ENCODE measurements around the gene SLC12A7. TPM values are rescaled to one million over a fixed set of nuclear protein-coding genes. Genes with fewer than 3 reads are reported as not detected.

The SLC12A7 gene
- total RNA-seq, 1 donor from 2014 or later = 24.5 TPM

GRCh38 chr5:1144638-1145396 is 33.0 kb upstream of the SLC12A7 start:
- DNase-seq (ENCODE audit: low spot score) = no peak
- H3K9me3 Mint-ChIP-seq (ENCODE audit: unreplicated experiment) = no peaks in the 10 kb centered on the region
- H3K27me3 Mint-ChIP-seq (ENCODE audit: unreplicated experiment) = peaks cover 5% of the 10 kb centered on the region
- H3K4me1 Mint-ChIP-seq (ENCODE audit: unreplicated experiment) = peaks cover 18% of the 10 kb centered on the region
- no peaks in the 10 kb centered on the region for H3K36me3 Mint-ChIP-seq (ENCODE audit: low read depth, unreplicated experiment)
- no peak overlapping the region for H3K4me3 Mint-ChIP-seq (ENCODE audit: unreplicated experiment)
- TF ChIP-seq CTCF (IDR thresholded peaks at IDR 0.05; ENCODE audit: unreplicated experiment) = no peak
- no peak overlapping the region for H3K27ac Mint-ChIP-seq (ENCODE audit: unreplicated experiment)

DNA sequence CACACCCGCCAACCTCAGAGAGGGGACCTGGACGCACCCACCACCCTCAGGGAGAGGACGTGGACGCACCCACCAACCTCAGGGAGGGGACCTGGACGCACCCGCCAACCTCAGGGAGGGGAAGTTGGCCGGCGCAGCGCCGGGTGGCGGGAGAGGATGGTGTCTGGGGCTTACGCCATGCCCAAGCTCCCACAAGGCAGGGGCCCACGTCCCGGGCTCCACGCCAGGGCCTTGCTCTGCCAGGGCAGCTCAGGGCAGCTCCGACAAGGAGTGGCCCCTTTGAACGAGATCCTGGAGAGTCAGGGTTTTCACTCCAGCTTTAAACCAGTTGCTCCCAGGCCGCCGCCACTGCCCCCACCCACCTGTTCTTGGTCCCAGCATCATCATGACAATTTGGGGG is 32.2 kb upstream of the SLC12A7 start:
- no peaks in the 10 kb centered on the region for H3K9me3 Mint-ChIP-seq (ENCODE audit: unreplicated experiment)
- H3K27ac Mint-ChIP-seq (ENCODE audit: unreplicated experiment) = no peak overlapping the region
- H3K27me3 Mint-ChIP-seq (ENCODE audit: unreplicated experiment) = peaks cover 5% of the 10 kb centered on the region
- no peak overlapping the region for H3K4me3 Mint-ChIP-seq (ENCODE audit: unreplicated experiment)
- TF ChIP-seq CTCF (IDR thresholded peaks at IDR 0.05; ENCODE audit: unreplicated experiment) = no peak
- no peaks in the 10 kb centered on the region for H3K36me3 Mint-ChIP-seq (ENCODE audit: low read depth, unreplicated experiment)
- DNase-seq (ENCODE audit: low spot score) = no peak
- H3K4me1 Mint-ChIP-seq (ENCODE audit: unreplicated experiment) = peaks cover 18% of the 10 kb centered on the region

DNA sequence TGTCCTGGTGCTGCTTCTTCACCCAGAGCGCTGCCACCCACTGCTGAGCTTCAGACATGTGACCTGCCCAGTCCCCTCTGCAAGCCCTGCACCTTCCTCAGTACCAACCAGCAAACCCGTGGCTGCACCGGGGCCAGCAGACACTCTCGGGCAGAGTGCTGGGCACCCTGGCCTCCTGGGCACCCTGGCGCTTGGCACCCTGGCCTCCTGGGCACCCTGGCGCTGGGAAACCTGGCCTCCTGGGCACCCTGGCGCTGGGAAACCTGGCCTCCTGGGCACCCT is 31.7 kb upstream of the SLC12A7 start:
- Mint-ChIP-seq H3K36me3 (ENCODE audit: low read depth, unreplicated experiment) (no peaks in the 10 kb centered on the region), H3K4me1 (ENCODE audit: unreplicated experiment) (peaks cover 18% of the 10 kb centered on the region), H3K9me3 (ENCODE audit: unreplicated experiment) (no peaks in the 10 kb centered on the region), H3K27ac (ENCODE audit: unreplicated experiment) (no peak overlapping the region), H3K4me3 (ENCODE audit: unreplicated experiment) (no peak overlapping the region), H3K27me3 (ENCODE audit: unreplicated experiment) (peaks cover 5% of the 10 kb centered on the region)
- no peak for DNase-seq (ENCODE audit: low spot score)
- no peak for TF ChIP-seq CTCF (IDR thresholded peaks at IDR 0.05; ENCODE audit: unreplicated experiment)

GRCh38 chr5:1142886-1143669 is 31.2 kb upstream of the SLC12A7 start:
- Mint-ChIP-seq H3K9me3 (ENCODE audit: unreplicated experiment) (no peaks in the 10 kb centered on the region), H3K27me3 (ENCODE audit: unreplicated experiment) (peaks cover 10% of the 10 kb centered on the region), H3K36me3 (ENCODE audit: low read depth, unreplicated experiment) (no peaks in the 10 kb centered on the region), H3K27ac (ENCODE audit: unreplicated experiment) (no peak overlapping the region), H3K4me1 (ENCODE audit: unreplicated experiment) (peaks cover 18% of the 10 kb centered on the region), H3K4me3 (ENCODE audit: unreplicated experiment) (no peak overlapping the region)
- no peak for DNase-seq (ENCODE audit: low spot score)
- TF ChIP-seq CTCF (IDR thresholded peaks at IDR 0.05; ENCODE audit: unreplicated experiment) = no peak

GRCh38 chr5:1141834-1142233 is 30.0 kb upstream of the SLC12A7 start:
- Mint-ChIP-seq H3K27ac (ENCODE audit: unreplicated experiment) (no peak overlapping the region), H3K36me3 (ENCODE audit: low read depth, unreplicated experiment) (no peaks in the 10 kb centered on the region), H3K27me3 (ENCODE audit: unreplicated experiment) (peaks cover 7% of the 10 kb centered on the region), H3K9me3 (ENCODE audit: unreplicated experiment) (no peaks in the 10 kb centered on the region), H3K4me3 (ENCODE audit: unreplicated experiment) (no peak overlapping the region), H3K4me1 (ENCODE audit: unreplicated experiment) (peaks cover 14% of the 10 kb centered on the region)
- no peak for TF ChIP-seq CTCF (IDR thresholded peaks at IDR 0.05; ENCODE audit: unreplicated experiment)
- DNase-seq (ENCODE audit: low spot score) = no peak
